Neural progenitor cell (in vitro differentiated cells): ENCODE data around the gene RYR1. TPM values are rescaled to one million over a fixed set of nuclear protein-coding genes. Genes with fewer than 3 reads are reported as not detected.

Experiments
- DNase-seq: peaks from one replicate; pipeline ENCODE4 v3.0.0-alpha.2; 2016; ENCODE audit warnings: low spot score
- H2AFZ ChIP-seq: fragments of 200-600 bp; sonication (generic); replicated peaks from 2 replicates; pipeline ENCODE4 v1.6.1; 2016; ENCODE audit warnings: antibody characterized with exemption
- H3F3A ChIP-seq: fragments of 200-600 bp; sonication (generic); 2 replicates; pipeline ENCODE4 v1.6.1; 2016; ENCODE audit warnings: antibody characterized with exemption, low read depth
- H3K27ac ChIP-seq: fragments of 200-600 bp; sonication (generic); 2 replicates; pipeline ENCODE4 v1.5.1; 2016; ENCODE audit warnings: mild to moderate bottlenecking
- H3K27me3 ChIP-seq: fragments of 200-600 bp; sonication (generic); 2 replicates; pipeline ENCODE4 v1.6.1; 2016; ENCODE audit warnings: mild to moderate bottlenecking, moderate library complexity
- H3K36me3 ChIP-seq: fragments of 200-600 bp; sonication (generic); 2 replicates; pipeline ENCODE4 v1.5.1; 2016
- H3K4me1 ChIP-seq: fragments of 200-600 bp; sonication (generic); 2 replicates; pipeline ENCODE4 v1.6.1; 2016; ENCODE audit warnings: mixed run types
- H3K4me2 ChIP-seq: fragments of 200-600 bp; sonication (generic); 2 replicates; pipeline ENCODE4 v1.6.1; 2016
- H3K4me3 ChIP-seq: fragments of 200-600 bp; sonication (generic); 2 replicates; pipeline ENCODE4 v1.5.1; 2016
- H3K79me2 ChIP-seq: fragments of 200-600 bp; sonication (generic); 2 replicates; pipeline ENCODE4 v1.6.1; 2016; ENCODE audit warnings: low read depth
- H3K9ac ChIP-seq: fragments of 200-600 bp; sonication (generic); 2 replicates; pipeline ENCODE4 v1.6.1; 2016
- H3K9me3 ChIP-seq: fragments of 200-600 bp; sonication (generic); 2 replicates; pipeline ENCODE4 v1.5.1; 2016; ENCODE audit warnings: low read depth
- H4K20me1 ChIP-seq: fragments of 200-600 bp; sonication (generic); 2 replicates; pipeline ENCODE4 v1.6.1; 2016; ENCODE audit warnings: low read depth
- H3K27ac Mint-ChIP-seq: 3 replicates; pipeline ENCODE4 v1.8.0; 2021; ENCODE audit warnings: mixed read lengths
- H3K27me3 Mint-ChIP-seq: 2 replicates; pipeline ENCODE4 v1.8.0; 2022; ENCODE audit warnings: low read depth, mild to moderate bottlenecking, inconsistent platforms, moderate library complexity, mixed read lengths; ENCODE audit not compliant: insufficient read depth
- H3K36me3 Mint-ChIP-seq: 3 replicates; pipeline ENCODE4 v1.8.0; 2021; ENCODE audit warnings: mixed read lengths
- H3K4me1 Mint-ChIP-seq: 3 replicates; pipeline ENCODE4 v1.8.0; 2021; ENCODE audit warnings: mixed read lengths
- H3K4me3 Mint-ChIP-seq: 3 replicates; pipeline ENCODE4 v1.8.0; 2021; ENCODE audit warnings: mild to moderate bottlenecking, moderate library complexity, mixed read lengths
- H3K9me3 Mint-ChIP-seq: 3 replicates; pipeline ENCODE4 v1.8.0; 2020; ENCODE audit warnings: mixed read lengths
- CTCF ChIP-seq: fragments of 200-600 bp; sonication (generic); IDR thresholded peaks from 2 replicates; pipeline ENCODE4 v1.5.1; 2017; ENCODE audit warnings: antibody characterized with exemption, mild to moderate bottlenecking
- EZH2 ChIP-seq: fragments of 200-600 bp; sonication (generic); IDR thresholded peaks from 2 replicates; pipeline ENCODE4 v1.6.1; 2017; ENCODE audit warnings: antibody characterized with exemption, mild to moderate bottlenecking, moderate library complexity
- EZH2phosphoT487 ChIP-seq: fragments of 200-600 bp; sonication (generic); IDR thresholded peaks from 2 replicates; pipeline ENCODE4 v1.6.1; 2017; ENCODE audit warnings: antibody characterized with exemption
- total RNA-seq: library from RNA; depleted of rRNA; stranded (reverse); fragments of >200 nt; gene quantifications from 2 replicates; pipeline ENCODE4 v1.2.3, GENCODE V29; 2015; ENCODE audit warnings: low replicate concordance

Gene RYR1
- total RNA-seq, 1 donor from 2014 or later: 0.60 TPM

- Mint-ChIP-seq H3K27me3 (peaks cover 6% of the 10 kb centered on the region), H3K4me1 (peaks cover under 1% of the 10 kb centered on the region), H3K9me3 (peaks cover 5% of the 10 kb centered on the region), H3K27ac (no peak overlapping the region), H3K4me3 (no peak overlapping the region), H3K36me3 (no peaks in the 10 kb centered on the region)
- H3K4me1 ChIP-seq: no peaks in the 10 kb centered on the region
- H3K9me3 ChIP-seq: no peaks in the 10 kb centered on the region
- H3K9ac ChIP-seq: no peak overlapping the region
- no peak for TF ChIP-seq EZH2phosphoT487
- no peak for TF ChIP-seq EZH2
- no peak for TF ChIP-seq CTCF
- H3K4me2 ChIP-seq: no peak overlapping the region
- no peaks in the 10 kb centered on the region for H3K36me3 ChIP-seq
- DNase-seq: no peak
- H3K79me2 ChIP-seq: no peaks in the 10 kb centered on the region
- H3K4me3 ChIP-seq: no peak overlapping the region
- no peak overlapping the region for H2AFZ ChIP-seq
- no peaks in the 10 kb centered on the region for H3K27me3 ChIP-seq
- no peaks in the 10 kb centered on the region for H4K20me1 ChIP-seq
- peaks cover 3% of the 10 kb centered on the region for H3F3A ChIP-seq
- H3K27ac ChIP-seq: no peak overlapping the region
These were observed 69.1 kb downstream of the RYR1 start for GRCh38 chr19:38502410-38503076.

- H3F3A ChIP-seq: peaks cover 3% of the 10 kb centered on the region
- Mint-ChIP-seq H3K4me1 (no peaks in the 10 kb centered on the region), H3K4me3 (no peak overlapping the region), H3K27ac (no peak overlapping the region), H3K36me3 (no peaks in the 10 kb centered on the region), H3K9me3 (peaks cover 5% of the 10 kb centered on the region), H3K27me3 (peaks cover 6% of the 10 kb centered on the region)
- no peak overlapping the region for H3K4me3 ChIP-seq
- H3K36me3 ChIP-seq: no peaks in the 10 kb centered on the region
- no peaks in the 10 kb centered on the region for H3K9me3 ChIP-seq
- H3K27ac ChIP-seq: no peak overlapping the region
- H3K79me2 ChIP-seq: no peaks in the 10 kb centered on the region
- TF ChIP-seq EZH2phosphoT487 (no peak), CTCF (no peak), EZH2 (no peak)
- no peaks in the 10 kb centered on the region for H3K27me3 ChIP-seq
- H4K20me1 ChIP-seq: no peaks in the 10 kb centered on the region
- no peak overlapping the region for H3K4me2 ChIP-seq
- H3K9ac ChIP-seq: no peak overlapping the region
- H2AFZ ChIP-seq: no peak overlapping the region
- H3K4me1 ChIP-seq: no peaks in the 10 kb centered on the region
- no peak for DNase-seq
These were observed 69.6 kb downstream of the RYR1 start for GRCh38 chr19:38503077-38503410.

GRCh38 chr19:38505958-38506357 lies 72.5 kb downstream of the RYR1 start:
- peaks cover 3% of the 10 kb centered on the region for H3F3A ChIP-seq
- no peaks in the 10 kb centered on the region for H3K36me3 Mint-ChIP-seq
- no peak for DNase-seq
- H3K9ac ChIP-seq: no peak overlapping the region
- H3K36me3 ChIP-seq: no peaks in the 10 kb centered on the region
- H3K4me2 ChIP-seq: no peak overlapping the region
- H3K79me2 ChIP-seq: no peaks in the 10 kb centered on the region
- peaks cover 7% of the 10 kb centered on the region for H3K27me3 Mint-ChIP-seq
- H3K4me3 ChIP-seq: no peak overlapping the region
- H3K4me1 ChIP-seq: no peaks in the 10 kb centered on the region
- no peaks in the 10 kb centered on the region for H3K27me3 ChIP-seq
- H4K20me1 ChIP-seq: no peaks in the 10 kb centered on the region
- no peak overlapping the region for H3K27ac ChIP-seq
- H3K4me1 Mint-ChIP-seq: no peaks in the 10 kb centered on the region
- H3K9me3 ChIP-seq: no peaks in the 10 kb centered on the region
- H2AFZ ChIP-seq: no peak overlapping the region
- no peak overlapping the region for H3K27ac Mint-ChIP-seq
- TF ChIP-seq CTCF: no peak
- no peak for TF ChIP-seq EZH2
- TF ChIP-seq EZH2phosphoT487: no peak
- H3K4me3 Mint-ChIP-seq: no peak overlapping the region
- peaks cover 5% of the 10 kb centered on the region for H3K9me3 Mint-ChIP-seq
